HCT116 (cell line): ENCODE measurements around the gene PRAME. TPM values are rescaled to one million over a fixed set of nuclear protein-coding genes. Genes with fewer than 3 reads are reported as not detected.

ENCODE experiments used
- ATAC-seq: fragments of 200-7000 bp; cut with Tn5 transposase; 2 replicates; pipeline ENCODE4 v1.9.1; 2020; ENCODE audit warnings: mild to moderate bottlenecking, moderate library complexity
- BruUV-seq: library from RNA; stranded (reverse); fragments of 400-500 nt; replicated peaks from 2 replicates; lab custom pipeline; 2021; lab: Mats Ljungman, UMichigan
- CTCF ChIA-PET: fragments of 300-600 bp; sonication (Branson Sonifier 250); formaldehyde crosslinking; loops from one replicate; lab custom pipeline; 2021; ENCODE audit warnings: antibody characterized with exemption; lab: Charles Lee
- POLR2A ChIA-PET: fragments of 300-600, 350-600 bp; sonication (Branson Sonifier 250); formaldehyde crosslinking; loops from one replicate; lab custom pipeline; 2021; ENCODE audit warnings: antibody characterized with exemption; lab: Charles Lee
- RAD21 ChIA-PET, 2 experiments: fragments of 300-600 bp; sonication (Branson Sonifier 250); formaldehyde crosslinking; loops; one replicate each; lab custom pipeline; 2023; ENCODE audit warnings: low total read pairs in 2 of 2; ENCODE audit not compliant: uncharacterized antibody in 2 of 2, unreplicated experiment in 2 of 2, low non-redundant PET in 1 of 2; lab: Charles Lee
- DNase-seq: peaks from one replicate; pipeline ENCODE4 v3.0.0-alpha.2; 2010; ENCODE audit warnings: low read depth, low spot score
- H2AFZ ChIP-seq: fragments of 200-600 bp; shearing (Covaris generic), sonication (generic); 2 replicates; pipeline ENCODE4 v1.6.1; 2017; ENCODE audit warnings: low read depth, mixed run types, mixed read lengths, antibody characterized with exemption, low read length; ENCODE audit not compliant: poor library complexity, severe bottlenecking
- H3K27ac ChIP-seq: 2 replicates; pipeline ENCODE4 v1.5.1; 2012; ENCODE audit warnings: low read depth, low read length
- H3K27me3 ChIP-seq: fragments of 200-600 bp; sonication (generic); 2 replicates; pipeline ENCODE4 v1.6.1; 2016; ENCODE audit warnings: mixed run types, low read length, mixed read lengths; ENCODE audit not compliant: insufficient read depth
- H3K36me3 ChIP-seq, 2 experiments: fragments of 200-500 bp in 1 of 2; fragments of 200-600 bp in 1 of 2; sonication (Bioruptor generic) in 1 of 2; sonication (generic) in 1 of 2; 2 replicates each; pipeline versions ENCODE4 v1.5.1 to v1.6.1; 2014 to 2016; ENCODE audit warnings: low read length in 2 of 2, inconsistent platforms in 1 of 2, mixed read lengths in 1 of 2, mixed run types in 1 of 2; ENCODE audit not compliant: insufficient read depth in 2 of 2, control insufficient read depth in 1 of 2
- H3K4me1 ChIP-seq, 2 experiments: fragments of 200-600 bp in 1 of 2; sonication (generic) in 1 of 2; 2 replicates each; pipeline versions ENCODE4 v1.5.1 to v1.6.1; 2012 to 2017; ENCODE audit warnings: low read length in 2 of 2, inconsistent platforms in 1 of 2, mild to moderate bottlenecking in 1 of 2, mixed read lengths in 1 of 2, mixed run types in 1 of 2, moderate library complexity in 1 of 2; ENCODE audit not compliant: insufficient read depth in 2 of 2, control insufficient read depth in 1 of 2
- H3K4me2 ChIP-seq: fragments of 200-600 bp; sonication (generic); 2 replicates; pipeline ENCODE4 v1.6.1; 2017; ENCODE audit warnings: mixed run types, low read length, mixed read lengths
- H3K4me3 ChIP-seq, 2 experiments: fragments of 200-600 bp in 1 of 2; sonication (generic) in 1 of 2; replicated peaks in 1 of 2; 2 replicates each; pipeline ENCODE4 v1.5.1; 2011 to 2016; ENCODE audit warnings: low read length in 2 of 2, control low read depth in 1 of 2, low read depth in 1 of 2, mild to moderate bottlenecking in 1 of 2, mixed read lengths in 1 of 2, mixed run types in 1 of 2
- H3K79me2 ChIP-seq: fragments of 200-600 bp; sonication (generic); 2 replicates; pipeline ENCODE4 v1.6.1; 2017; ENCODE audit warnings: mild to moderate bottlenecking, mixed run types, low read length, moderate library complexity, mixed read lengths; ENCODE audit not compliant: insufficient read depth
- H3K9ac ChIP-seq: fragments of 200-600 bp; sonication (generic); 2 replicates; pipeline ENCODE4 v1.6.1; 2016; ENCODE audit warnings: low read length, mixed read lengths
- H3K9me2 ChIP-seq: fragments of 200-600 bp; sonication (generic), shearing (Covaris generic); 2 replicates; pipeline ENCODE4 v1.6.1; 2017; ENCODE audit warnings: mixed run types, mild to moderate bottlenecking, moderate library complexity; ENCODE audit not compliant: insufficient read depth
- H3K9me3 ChIP-seq, 2 experiments: fragments of 200-500 bp in 1 of 2; fragments of 200-600 bp in 1 of 2; sonication (Bioruptor generic) in 1 of 2; sonication (generic) in 1 of 2; 2 replicates each; pipeline ENCODE4 v1.6.1; 2014 to 2017; ENCODE audit warnings: low read length in 2 of 2, mixed read lengths in 2 of 2, inconsistent platforms in 1 of 2, low read depth in 1 of 2, mild to moderate bottlenecking in 1 of 2, mixed run types in 1 of 2, moderate library complexity in 1 of 2; ENCODE audit not compliant: control insufficient read depth in 1 of 2, insufficient read depth in 1 of 2
- H4K20me1 ChIP-seq: fragments of 200-600 bp; sonication (generic), shearing (Covaris generic); 2 replicates; pipeline ENCODE4 v1.6.1; 2017; ENCODE audit warnings: mixed run types, mild to moderate bottlenecking, moderate library complexity; ENCODE audit not compliant: insufficient read depth
- EGR1 ChIP-seq: IDR thresholded peaks from 2 replicates; pipeline ENCODE4 v1.6.1; 2012; ENCODE audit warnings: low read depth
- EZH2 ChIP-seq: fragments of 200-600 bp; sonication (generic); IDR thresholded peaks from 2 replicates; pipeline ENCODE4 v1.6.1; 2017; ENCODE audit warnings: antibody characterized with exemption, mixed run types
- POLR2AphosphoS5 ChIP-seq: IDR thresholded peaks from 2 replicates; pipeline ENCODE4 v1.6.1; 2011; ENCODE audit warnings: mild to moderate bottlenecking, low read depth, low read length, moderate library complexity
- RAD21 ChIP-seq: IDR thresholded peaks from 2 replicates; pipeline ENCODE4 v1.6.1; 2012; ENCODE audit warnings: low read depth, mild to moderate bottlenecking
- REST ChIP-seq: IDR thresholded peaks from 2 replicates; pipeline ENCODE4 v1.6.1; 2012; ENCODE audit warnings: low read depth
- YY1 ChIP-seq: IDR thresholded peaks from 2 replicates; pipeline ENCODE4 v1.6.1; 2011; ENCODE audit warnings: low read length, low read depth, moderate library complexity, mild to moderate bottlenecking; ENCODE audit not compliant: insufficient replicate concordance; ENCODE audit errors: extremely low read depth
- ZBTB33 ChIP-seq: IDR thresholded peaks from 2 replicates; pipeline ENCODE4 v1.6.1; 2011; ENCODE audit warnings: mild to moderate bottlenecking, low read length, moderate library complexity; ENCODE audit not compliant: insufficient replicate concordance; ENCODE audit errors: extremely low read depth
- ZNF274 ChIP-seq: fragments of 200-500 bp; sonication (Bioruptor generic); IDR thresholded peaks from 2 replicates; pipeline ENCODE4 v1.6.1; 2014; ENCODE audit warnings: mild to moderate bottlenecking, low read depth, low read length, inconsistent platforms
- intact Hi-C: fragments of 100-400 bp; cut with micrococcal nuclease; formaldehyde crosslinking; loops from 2 replicates; pipeline ENCODE4 v1.10.0; 2022
- total RNA-seq: library from RNA; stranded (reverse); gene quantifications from one replicate; pipeline ENCODE4 v1.2.1, GENCODE V29; 2021; ENCODE audit not compliant: unreplicated experiment
- TF ChIP-seq, protein P1 (sequence below), 3 experiments: fragments of 200-600 bp in 1 of 3; sonication (generic) in 1 of 3; IDR thresholded peaks in 2 of 3; conservative IDR thresholded peaks in 1 of 3; 2 replicates each; pipeline ENCODE4 v1.5.1; 2012 to 2017; ENCODE audit warnings: low read depth in 2 of 3, low read length in 2 of 3, antibody characterized with exemption in 1 of 3, borderline replicate concordance in 1 of 3, control low read depth in 1 of 3, mild to moderate bottlenecking in 1 of 3, mixed read lengths in 1 of 3, mixed run types in 1 of 3, moderate library complexity in 1 of 3; ENCODE audit not compliant: insufficient read depth in 1 of 3

The PRAME gene
- total RNA-seq, 1 experiment from 2014 or later: 28.4 TPM

GRCh38 chr22:22593964-22594656, 35.0 kb upstream of the PRAME start:
- no TSS peak for BruUV-seq

DNA sequence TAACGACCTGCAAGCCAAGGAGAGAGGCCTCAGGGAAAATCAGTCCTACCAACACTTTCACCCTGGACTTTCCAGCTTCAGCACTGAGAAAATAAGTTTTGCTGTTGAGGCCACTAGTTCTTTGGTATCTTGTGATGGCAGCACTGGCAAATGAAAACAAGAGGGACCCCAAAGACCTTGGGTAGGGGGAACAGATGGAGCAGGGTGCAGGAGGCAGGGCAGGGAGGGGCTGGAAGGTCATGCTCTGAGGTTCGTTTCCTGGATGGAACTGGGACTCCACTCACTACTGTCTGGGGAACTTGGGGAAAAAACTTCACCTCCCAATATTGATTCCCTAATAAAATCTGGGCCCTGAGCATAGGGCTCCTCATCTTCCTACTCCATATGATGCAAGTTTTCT, 34.2 kb upstream of the PRAME start:
- RAD21 ChIA-PET: no interaction called here
- POLR2A ChIA-PET: no interaction called here
- no peak overlapping the region for H3K9ac ChIP-seq
- H2AFZ ChIP-seq: no peak overlapping the region
- no TSS peak for BruUV-seq
- DNase-seq (no peak), ATAC-seq (no peak)
- intact Hi-C loops: loop anchor here (5.0 kb wide), 1 partner anchor 364 kb away; no protein-coding TSS in a partner anchor
- H4K20me1 ChIP-seq: no peaks in the 10 kb centered on the region
- no peak overlapping the region for H3K27ac ChIP-seq
- CTCF ChIA-PET: no interaction called here
- no peaks in the 10 kb centered on the region for H3K36me3 ChIP-seq
- no peaks in the 10 kb centered on the region for H3K9me2 ChIP-seq
- H3K9me3 ChIP-seq: no peaks in the 10 kb centered on the region
- no peak overlapping the region for H3K4me2 ChIP-seq
- no peaks in the 10 kb centered on the region for H3K79me2 ChIP-seq
- H3K27me3 ChIP-seq: no peaks in the 10 kb centered on the region
- peaks cover 0 to 3% of the 10 kb centered on the region in 2 experiments; a peak in 1 of 4 replicates for H3K4me1 ChIP-seq
- H3K4me3 ChIP-seq: no peak overlapping the region
- TF ChIP-seq EGR1 (no peak), ZNF274 (no peak), REST (no peak), YY1 (no peak), ZBTB33 (no peak), POLR2AphosphoS5 (no peak)

More at GRCh38 chr22:22593964-22594656, 35.0 kb upstream of the PRAME start:
- H4K20me1 ChIP-seq: no peaks in the 10 kb centered on the region
- H3K27me3 ChIP-seq: no peaks in the 10 kb centered on the region
- ChIA-PET POLR2A (no interaction called here), CTCF (no interaction called here), RAD21 (no interaction called here)
- H3K4me2 ChIP-seq: no peak overlapping the region
- no peak overlapping the region for H3K4me3 ChIP-seq
- H3K79me2 ChIP-seq: no peaks in the 10 kb centered on the region
- DNase-seq: peak; percentile 48
- no peaks in the 10 kb centered on the region for H3K36me3 ChIP-seq
- H3K4me1 ChIP-seq: peaks cover 0 to 3% of the 10 kb centered on the region in 2 experiments; a peak in 1 of 4 replicates
- no peaks in the 10 kb centered on the region for H3K9me2 ChIP-seq
- H3K27ac ChIP-seq: no peak overlapping the region
- intact Hi-C loops: loop anchor here (5.0 kb wide), 1 partner anchor 363 kb away; no protein-coding TSS in a partner anchor
- no peak overlapping the region for H2AFZ ChIP-seq
- TF ChIP-seq, protein P1, sequence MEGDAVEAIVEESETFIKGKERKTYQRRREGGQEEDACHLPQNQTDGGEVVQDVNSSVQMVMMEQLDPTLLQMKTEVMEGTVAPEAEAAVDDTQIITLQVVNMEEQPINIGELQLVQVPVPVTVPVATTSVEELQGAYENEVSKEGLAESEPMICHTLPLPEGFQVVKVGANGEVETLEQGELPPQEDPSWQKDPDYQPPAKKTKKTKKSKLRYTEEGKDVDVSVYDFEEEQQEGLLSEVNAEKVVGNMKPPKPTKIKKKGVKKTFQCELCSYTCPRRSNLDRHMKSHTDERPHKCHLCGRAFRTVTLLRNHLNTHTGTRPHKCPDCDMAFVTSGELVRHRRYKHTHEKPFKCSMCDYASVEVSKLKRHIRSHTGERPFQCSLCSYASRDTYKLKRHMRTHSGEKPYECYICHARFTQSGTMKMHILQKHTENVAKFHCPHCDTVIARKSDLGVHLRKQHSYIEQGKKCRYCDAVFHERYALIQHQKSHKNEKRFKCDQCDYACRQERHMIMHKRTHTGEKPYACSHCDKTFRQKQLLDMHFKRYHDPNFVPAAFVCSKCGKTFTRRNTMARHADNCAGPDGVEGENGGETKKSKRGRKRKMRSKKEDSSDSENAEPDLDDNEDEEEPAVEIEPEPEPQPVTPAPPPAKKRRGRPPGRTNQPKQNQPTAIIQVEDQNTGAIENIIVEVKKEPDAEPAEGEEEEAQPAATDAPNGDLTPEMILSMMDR (IDR thresholded peaks at IDR 0.05 in 2 of 3, conservative IDR thresholded peaks at IDR 0.05 in 1 of 3; ENCODE audit: borderline replicate concordance in 1 of 3, insufficient read depth in 1 of 3, low read depth in 2 of 3, low read length in 2 of 3): peak; percentile 48 to 85 (median 83); a peak in 5 of 6 replicates
- TF ChIP-seq EZH2: no peak
- peak; percentile 55 for TF ChIP-seq RAD21
- peak; percentile 91 for ATAC-seq
- no peak overlapping the region for H3K9ac ChIP-seq
- H3K9me3 ChIP-seq: no peaks in the 10 kb centered on the region
